Heart right ventricle (tissue), 16 donors: Measurements from ENCODE around the gene EIPR1. TPM values are rescaled to one million over a fixed set of nuclear protein-coding genes. Genes with fewer than 3 reads are reported as not detected.

ENCODE experiments used
- ATAC-seq, 8 donors: fragments of 200-7000 bp; cut with Tn5 transposase; one replicate each; pipeline ENCODE4 v1.9.1; 2020; ENCODE audit warnings: mild to moderate bottlenecking in 8 of 8, moderate library complexity in 8 of 8, moderate number of reproducible peaks in 1 of 8
- DNase-seq, 2 donors: peaks; one replicate each; pipeline ENCODE4 v3.0.0-alpha.2; 2020
- H3K27ac ChIP-seq, 10 donors: fragments of 200-600 bp; sonication (generic) in 2 of 10; one replicate each; pipeline versions ENCODE4 v1.5.0 to v1.8.0; 2020 to 2022; ENCODE audit warnings: mild to moderate bottlenecking in 3 of 10
- H3K27me3 ChIP-seq, 7 donors: fragments of 200-600 bp; one replicate each; pipeline ENCODE4 v1.8.0; 2021 to 2022; ENCODE audit warnings: mild to moderate bottlenecking in 2 of 7
- H3K36me3 ChIP-seq, 9 donors: fragments of 200-600 bp; sonication (generic) in 1 of 9; one replicate each; pipeline versions ENCODE4 v1.5.0 to v1.8.0; 2020 to 2022; ENCODE audit warnings: mild to moderate bottlenecking in 2 of 9
- H3K4me1 ChIP-seq, 9 donors: fragments of 200-600 bp; sonication (generic) in 1 of 9; one replicate each; pipeline versions ENCODE4 v1.5.0 to v1.8.0; 2020 to 2022; ENCODE audit warnings: mild to moderate bottlenecking in 4 of 9
- H3K4me3 ChIP-seq, 10 donors: fragments of 200-600 bp; sonication (generic) in 2 of 10; one replicate each; pipeline versions ENCODE4 v1.5.0 to v1.8.0; 2020 to 2022; ENCODE audit warnings: mild to moderate bottlenecking in 7 of 10, moderate library complexity in 2 of 10
- H3K9me3 ChIP-seq, 11 donors: fragments of 200-600 bp in 10 of 11; sonication (generic) in 2 of 11; one replicate each; pipeline versions ENCODE4 v1.5.0 to v1.8.0; 2013 to 2022; ENCODE audit warnings: mild to moderate bottlenecking in 2 of 11, control low read depth in 1 of 11, moderate library complexity in 1 of 11
- CTCF ChIP-seq, 9 donors: fragments of 200-600 bp; sonication (generic) in 2 of 9; IDR thresholded peaks; one replicate each; pipeline versions ENCODE4 v1.5.0 to v1.8.0; 2021 to 2022; ENCODE audit warnings: antibody characterized with exemption in 9 of 9, mild to moderate bottlenecking in 5 of 9, moderate library complexity in 1 of 9
- WGBS, 2 donors: extraction: QIAGEN DNeasy Blood & Tissue Kit; methylation state at CpG; one replicate each; pipeline ENCODE4 v1.1.7; 2013; ENCODE audit warnings: inconsistent platforms in 1 of 2; 5-methylcytosine and 5-hydroxymethylcytosine counted together
- intact Hi-C, 10 donors: fragments of 100-400 bp; cut with DNase I; formaldehyde crosslinking; loops; one replicate each; pipeline versions ENCODE4 v1.11.1 to v1.14.2; 2022
- polyA plus RNA-seq, 2 donors: library from polyadenylated mRNA; stranded (reverse); fragments of 200-250 nt; gene quantifications; one replicate each; pipeline ENCODE4 v1.2.3, GENCODE V29; 2013
- total RNA-seq, 10 donors: library from RNA; stranded (reverse); fragmentation: NEBNext Ultra II Directional in 3 of 10; extraction: Animal tissue kit (Norgen Biotek cat#: 25700) in 3 of 10; gene quantifications; one replicate each; pipeline versions ENCODE4 v1.2.1 to v1.2.4, GENCODE V29; 2021 to 2023
- donor health status: Arrhythmogenic right ventricular cardiomyopathy.
- donor health status: ischemic (EF 13 %, LVEDD 7.1; RV severe dilation, severe dysfunction).
- donor health status: healthy with polysubstance abuse.
- donor health status: DM: no; HTN: yes; CAD: no.
- donor health status: DM: no; HTN: no; CAD: no.
- donor health status: ischemic (EF 25% LVEDD 6.9; RV normal size, moderate dysfunction).
- donor health status: ischemic (EF 25% LVEDD 5.7; RV mildly dilated, moderate dysfunction).
- donor health status: healthy.
- donor health status: DM: yes; HTN: yes; CAD: no.
- donor health status: Ischemic cardiomyopathy.
- donor health status: ischemic (EF 35%, LVEDD 5.7; RV mildly dilated, moderate dysfunction).
- donor health status: nonischemic (EF 11% LVEDD 7.7; RV severe dilation, severe dysfunction).
- donor health status: DM: yes; HTN: yes; CAD: no.
- donor health status: PGD.
- donor health status: ischemic (EF 29% LVEDD 5.4; RV normal size, mild dysfunction).
- donor health status: nonischemic (EF 23%, LVEDD 6.1; RV moderate dilation, normal function).

The EIPR1 gene
- total and polyA plus RNA-seq, 12 donors, result 6.8 to 22.3 (median 12.0) TPM

- no peak for ATAC-seq
- peaks cover 0 to 8% (median 3%) of the 10 kb centered on the region in 9 donors for H3K4me1 ChIP-seq
- TF ChIP-seq CTCF (IDR thresholded peaks at IDR 0.05), result no peak
- H3K27ac ChIP-seq, result no peak overlapping the region
- 91 to 92% methylated on average over 17 of the region's 17 CpGs for WGBS, 2 donors
- DNase-seq, result no peak
- H3K27me3 ChIP-seq, result no peaks in the 10 kb centered on the region
- H3K4me3 ChIP-seq, result no peak overlapping the region
- H3K36me3 ChIP-seq, result no peaks in the 10 kb centered on the region
- intact Hi-C loops, result no loop called here
- H3K9me3 ChIP-seq, result peaks cover 0 to 29% (median 8%) of the 10 kb centered on the region in 11 donors
Measured at GRCh38 chr2:3279236-3279960, 98.2 kb downstream of the EIPR1 start.

GRCh38 chr2:3278521-3279218 is 98.9 kb downstream of the EIPR1 start:
- Histone ChIP-seq H3K36me3 (no peaks in the 10 kb centered on the region), H3K4me1 (peaks cover 0 to 8% (median 3%) of the 10 kb centered on the region in 9 donors), H3K27me3 (no peaks in the 10 kb centered on the region), H3K9me3 (peaks cover 0 to 32% (median 8%) of the 10 kb centered on the region in 11 donors), H3K27ac (no peak overlapping the region), H3K4me3 (no peak overlapping the region)
- WGBS, 2 donors, result 94% methylated on average over 14 of the region's 14 CpGs
- DNase-seq, result no peak
- no peak for ATAC-seq
- no peak for TF ChIP-seq CTCF (IDR thresholded peaks at IDR 0.05)
- intact Hi-C loops, result no loop called here

- 97 to 98% methylated on average over 16 of the region's 16 CpGs for WGBS, 2 donors
- intact Hi-C loops, result no loop called here
- DNase-seq, result no peak
Measured at GRCh38 chr2:3277748-3278520, 99.7 kb downstream of the EIPR1 start.

More at GRCh38 chr2:3277748-3278520, 99.7 kb downstream of the EIPR1 start:
- Histone ChIP-seq H3K4me1 (peaks cover 0 to 5% (median 1%) of the 10 kb centered on the region in 9 donors), H3K36me3 (no peaks in the 10 kb centered on the region), H3K27ac (no peak overlapping the region), H3K27me3 (no peaks in the 10 kb centered on the region), H3K4me3 (no peak overlapping the region), H3K9me3 (peaks cover 0 to 33% (median 8%) of the 10 kb centered on the region in 11 donors)
- TF ChIP-seq CTCF (IDR thresholded peaks at IDR 0.05), result no peak
- no peak for ATAC-seq
